Spleen (tissue), 7 donors: ENCODE data around the gene NFIB.

Source experiments
- POLR2A ChIP-seq, 3 donors: fragments of 450-650 bp; IDR thresholded peaks; one replicate each; pipeline ENCODE4 v1.5.1; 2017; ENCODE audit warnings: antibody characterized with exemption in 3 of 3, mild to moderate bottlenecking in 1 of 3
- POLR2AphosphoS5 ChIP-seq, 3 donors: sonication (generic); formaldehyde crosslinking; IDR thresholded peaks; one replicate each; pipeline ENCODE4 v1.5.1; 2017; ENCODE audit warnings: antibody characterized with exemption in 3 of 3
- TF ChIP-seq, protein P1 (sequence below), 11 experiments: fragments of 200-600 bp in 7 of 11; fragments of 450-650 bp in 4 of 11; sonication (generic) in 4 of 11; IDR thresholded peaks in 8 of 11; conservative IDR thresholded peaks in 3 of 11; 1 replicate in 7 of 11; 2 replicates in 4 of 11; pipeline versions ENCODE4 v1.4.0 to v1.8.0; 2016 to 2021; ENCODE audit warnings: antibody characterized with exemption in 11 of 11, inconsistent platforms in 4 of 11, mild to moderate bottlenecking in 1 of 11
- donor health status: DM: no; HTN: no; CAD: no; lungs with moderate emphysema.
- donor health status: DM: no; HTN: no; CAD: no.
- donor health status: DM: no; HTN: no; CAD: no.

DNA sequence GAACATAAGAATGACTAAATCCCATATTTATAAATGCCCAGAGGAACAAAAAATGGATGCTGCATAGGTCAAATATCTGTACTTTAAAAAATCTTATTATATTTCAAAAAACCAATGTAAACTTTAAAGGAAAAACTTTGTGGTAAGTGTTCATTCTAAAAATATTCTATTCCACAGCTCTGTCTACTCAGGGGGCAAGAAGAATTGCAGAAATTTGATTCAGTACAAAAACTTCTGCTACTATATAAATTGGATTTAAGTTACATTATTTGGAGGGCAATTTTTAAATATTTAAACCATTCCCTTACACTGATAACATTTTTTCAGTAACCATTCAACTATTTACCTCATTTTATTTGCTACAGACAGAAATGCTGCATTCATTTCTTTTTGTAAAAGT, 32.1 kb downstream of the NFIB start:
- TF ChIP-seq POLR2A (IDR thresholded peaks at IDR 0.05), result no peak
- TF ChIP-seq, protein P1, sequence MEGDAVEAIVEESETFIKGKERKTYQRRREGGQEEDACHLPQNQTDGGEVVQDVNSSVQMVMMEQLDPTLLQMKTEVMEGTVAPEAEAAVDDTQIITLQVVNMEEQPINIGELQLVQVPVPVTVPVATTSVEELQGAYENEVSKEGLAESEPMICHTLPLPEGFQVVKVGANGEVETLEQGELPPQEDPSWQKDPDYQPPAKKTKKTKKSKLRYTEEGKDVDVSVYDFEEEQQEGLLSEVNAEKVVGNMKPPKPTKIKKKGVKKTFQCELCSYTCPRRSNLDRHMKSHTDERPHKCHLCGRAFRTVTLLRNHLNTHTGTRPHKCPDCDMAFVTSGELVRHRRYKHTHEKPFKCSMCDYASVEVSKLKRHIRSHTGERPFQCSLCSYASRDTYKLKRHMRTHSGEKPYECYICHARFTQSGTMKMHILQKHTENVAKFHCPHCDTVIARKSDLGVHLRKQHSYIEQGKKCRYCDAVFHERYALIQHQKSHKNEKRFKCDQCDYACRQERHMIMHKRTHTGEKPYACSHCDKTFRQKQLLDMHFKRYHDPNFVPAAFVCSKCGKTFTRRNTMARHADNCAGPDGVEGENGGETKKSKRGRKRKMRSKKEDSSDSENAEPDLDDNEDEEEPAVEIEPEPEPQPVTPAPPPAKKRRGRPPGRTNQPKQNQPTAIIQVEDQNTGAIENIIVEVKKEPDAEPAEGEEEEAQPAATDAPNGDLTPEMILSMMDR (IDR thresholded peaks at IDR 0.05 in 8 of 11, conservative IDR thresholded peaks at IDR 0.05 in 3 of 11), result no peak
- TF ChIP-seq POLR2AphosphoS5 (IDR thresholded peaks at IDR 0.05), result no peak
